Transverse colon (tissue), 4 donors: Measurements from ENCODE around the gene FBXO3. TPM values are rescaled to one million over a fixed set of nuclear protein-coding genes. Genes with fewer than 3 reads are reported as not detected.

Experiments
- DNase-seq: peaks from one replicate; pipeline ENCODE4 v3.0.0-alpha.2; 2019
- H3K27ac ChIP-seq, 4 donors: fragments of 200-600 bp; sonication (generic); 2 replicates each; pipeline ENCODE4 v1.5.1; 2016 to 2018; ENCODE audit warnings: inconsistent platforms in 4 of 4
- H3K27me3 ChIP-seq: fragments of 200-600 bp; sonication (generic); 2 replicates; pipeline ENCODE4 v1.5.1; 2017; ENCODE audit warnings: inconsistent platforms
- H3K36me3 ChIP-seq, 4 donors: fragments of 200-600 bp; sonication (generic); 2 replicates each; pipeline ENCODE4 v1.5.1; 2017 to 2019; ENCODE audit warnings: inconsistent platforms in 4 of 4
- H3K4me1 ChIP-seq, 4 donors: fragments of 200-600 bp; sonication (generic); 2 replicates each; pipeline ENCODE4 v1.5.1; 2017 to 2020; ENCODE audit warnings: inconsistent platforms in 4 of 4
- H3K4me3 ChIP-seq, 4 donors: fragments of 200-600 bp; sonication (generic); 1 replicate in 1 of 4; 2 replicates in 3 of 4; pipeline versions ENCODE4 v1.5.1 to v1.6.1; 2017 to 2019; ENCODE audit warnings: inconsistent platforms in 4 of 4
- H3K9me3 ChIP-seq, 2 donors: fragments of 200-600 bp; sonication (generic); 2 replicates each; pipeline ENCODE4 v1.5.1; 2017 to 2019; ENCODE audit warnings: inconsistent platforms in 2 of 2
- CTCF ChIP-seq, 5 experiments: fragments of 200-600 bp in 3 of 5; fragments of 450-650 bp in 2 of 5; sonication (generic) in 3 of 5; IDR thresholded peaks; 1 replicate in 2 of 5; 2 replicates in 3 of 5; pipeline ENCODE4 v1.5.1; 2016 to 2017; ENCODE audit warnings: antibody characterized with exemption in 5 of 5, inconsistent platforms in 3 of 5, mild to moderate bottlenecking in 2 of 5, moderate library complexity in 1 of 5
- EP300 ChIP-seq: sonication (generic); formaldehyde crosslinking; IDR thresholded peaks from one replicate; pipeline ENCODE4 v1.6.1; 2017; ENCODE audit warnings: antibody characterized with exemption, low read depth
- POLR2A ChIP-seq: fragments of 450-650 bp; IDR thresholded peaks from one replicate; pipeline ENCODE4 v1.6.1; 2016; ENCODE audit warnings: antibody characterized with exemption, mild to moderate bottlenecking, moderate library complexity
- POLR2AphosphoS5 ChIP-seq, 3 donors: sonication (generic); formaldehyde crosslinking; IDR thresholded peaks; one replicate each; pipeline ENCODE4 v1.6.1; 2016; ENCODE audit warnings: antibody characterized with exemption in 3 of 3
- WGBS, 2 donors: methylation state at CpG; one replicate each; pipeline ENCODE4 v1.1.5; 2018; ENCODE audit warnings: low coverage in 1 of 2; 5-methylcytosine and 5-hydroxymethylcytosine counted together
- in situ Hi-C, 4 donors: fragments of 200-750 bp; cut with MboI; loops; one replicate each; pipeline versions ENCODE4 v1.15.0 to v1.15.1; 2017; ENCODE audit warnings: low sequenced_read_pairs in 3 of 4, low pct_ligation_motif_present in 1 of 4, low pct_unique_long_range_greater_than_20kb in 1 of 4
- intact Hi-C: fragments of 100-400 bp; cut with DNase I; formaldehyde crosslinking; loops from one replicate; pipeline ENCODE4 v1.15.1; 2023; ENCODE audit warnings: low total_unique reads
- total RNA-seq, 4 donors: library from RNA; depleted of rRNA; stranded (reverse); fragments of >200 nt; gene quantifications; one replicate each; pipeline ENCODE4 v1.1.0, GENCODE V29; 2016

FBXO3 gene
- total RNA-seq, 4 donors from 2014 or later: 9.0 to 48.5 (median 30.7) TPM

GRCh38 chr11:33713856-33714398 is 60.4 kb downstream of the FBXO3 start:
- in situ Hi-C loops: no loop called here
- TF ChIP-seq CTCF (IDR thresholded peaks at IDR 0.05): no peak
- TF ChIP-seq POLR2A: no peak
- no peak for TF ChIP-seq POLR2AphosphoS5 (IDR thresholded peaks at IDR 0.05)
- intact Hi-C loops: no loop called here
- Histone ChIP-seq H3K27ac (peak overlapping the region in 1 of 4 donors; percentile 0), H3K36me3 (peaks cover 0 to 27% (median 12%) of the 10 kb centered on the region in 4 donors), H3K4me3 (no peak overlapping the region), H3K4me1 (peaks cover 0 to 32% (median 22%) of the 10 kb centered on the region in 4 donors), H3K9me3 (no peaks in the 10 kb centered on the region), H3K27me3 (no peaks in the 10 kb centered on the region)
- WGBS, 2 donors: 54 to 62% methylated on average over 4 of the region's 4 CpGs
- DNase-seq: no peak

GRCh38 chr11:33713151-33713855 is 61.0 kb downstream of the FBXO3 start:
- Histone ChIP-seq H3K9me3 (no peaks in the 10 kb centered on the region), H3K4me3 (no peak overlapping the region), H3K36me3 (peaks cover 0 to 29% (median 14%) of the 10 kb centered on the region in 4 donors), H3K4me1 (peaks cover 0 to 33% (median 23%) of the 10 kb centered on the region in 4 donors), H3K27ac (peak overlapping the region in 1 of 4 donors; percentile 0), H3K27me3 (no peaks in the 10 kb centered on the region)
- TF ChIP-seq POLR2AphosphoS5 (IDR thresholded peaks at IDR 0.05): no peak
- no peak for TF ChIP-seq POLR2A
- no peak for TF ChIP-seq CTCF (IDR thresholded peaks at IDR 0.05)
- no peak for TF ChIP-seq EP300
- intact Hi-C loops (no loop called here), in situ Hi-C loops (no loop called here)
- DNase-seq: no peak
- 45 to 55% methylated on average over 5 of the region's 5 CpGs for WGBS, 2 donors

- no peak for DNase-seq
- intact Hi-C loops: no loop called here
- Histone ChIP-seq H3K27me3 (no peaks in the 10 kb centered on the region), H3K27ac (no peak overlapping the region), H3K4me3 (no peak overlapping the region), H3K4me1 (peaks cover 0 to 37% (median 23%) of the 10 kb centered on the region in 4 donors), H3K36me3 (peaks cover 0 to 29% (median 14%) of the 10 kb centered on the region in 4 donors), H3K9me3 (no peaks in the 10 kb centered on the region)
- no peak for TF ChIP-seq POLR2AphosphoS5 (IDR thresholded peaks at IDR 0.05)
- no peak for TF ChIP-seq EP300
- TF ChIP-seq POLR2A: no peak
- TF ChIP-seq CTCF (IDR thresholded peaks at IDR 0.05): no peak
- in situ Hi-C loops: no loop called here
- 61 to 78% methylated on average over 3 of the region's 3 CpGs for WGBS, 2 donors
Measured at GRCh38 chr11:33712436-33712835, 61.9 kb downstream of the FBXO3 start.

GRCh38 chr11:33709466-33709865 is 64.9 kb downstream of the FBXO3 start:
- intact Hi-C loops (no loop called here), in situ Hi-C loops (no loop called here)
- H3K9me3 ChIP-seq: no peaks in the 10 kb centered on the region
- no peak for TF ChIP-seq POLR2A
- TF ChIP-seq CTCF (IDR thresholded peaks at IDR 0.05): no peak
- no peak for TF ChIP-seq EP300
- no peak for TF ChIP-seq POLR2AphosphoS5 (IDR thresholded peaks at IDR 0.05)
- H3K27ac ChIP-seq: no peak overlapping the region
- DNase-seq: no peak
- 60 to 80% methylated on average over 1 to 3 of the region's 3 CpGs for WGBS, 2 donors
- H3K36me3 ChIP-seq: peaks cover 0 to 24% (median 11%) of the 10 kb centered on the region in 4 donors
- peaks cover 0 to 23% (median 12%) of the 10 kb centered on the region in 4 donors for H3K4me1 ChIP-seq
- no peak overlapping the region for H3K4me3 ChIP-seq
- H3K27me3 ChIP-seq: no peaks in the 10 kb centered on the region
